Stimulated activated naive CD4-positive, alpha-beta T cell (primary cell): ENCODE data around the gene CLASP1.
"Not testable (repeated sequence)": the region's sequence is repeated elsewhere in the genome, so short reads cannot be mapped to it uniquely, and the experiment has no call there.

Experiments used
- DNase-seq, 6 experiments: peaks; one replicate each; lab custom pipeline; 2025; lab: John Stamatoyannopoulos, UW

Gene CLASP1

DNA sequence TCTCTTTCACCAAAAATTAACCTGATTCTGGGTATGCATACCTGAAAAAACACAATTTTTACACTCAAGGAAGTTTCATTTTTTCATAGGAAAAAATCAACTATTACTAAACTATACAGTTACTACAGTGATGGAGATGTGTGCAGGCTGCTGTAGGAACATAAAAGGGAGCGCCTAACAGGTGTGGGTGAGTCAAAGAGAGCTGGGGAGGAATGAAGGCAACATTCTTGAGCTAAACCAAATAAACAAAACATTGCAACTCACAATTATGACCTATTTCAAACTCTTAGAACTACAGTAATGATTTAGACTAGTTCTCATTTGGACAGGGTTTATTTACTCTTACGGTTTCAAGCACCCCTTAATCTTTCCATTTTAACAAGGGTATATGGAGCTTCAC lies 13.4 kb upstream of the CLASP1 start:
- no peak for DNase-seq

DNA sequence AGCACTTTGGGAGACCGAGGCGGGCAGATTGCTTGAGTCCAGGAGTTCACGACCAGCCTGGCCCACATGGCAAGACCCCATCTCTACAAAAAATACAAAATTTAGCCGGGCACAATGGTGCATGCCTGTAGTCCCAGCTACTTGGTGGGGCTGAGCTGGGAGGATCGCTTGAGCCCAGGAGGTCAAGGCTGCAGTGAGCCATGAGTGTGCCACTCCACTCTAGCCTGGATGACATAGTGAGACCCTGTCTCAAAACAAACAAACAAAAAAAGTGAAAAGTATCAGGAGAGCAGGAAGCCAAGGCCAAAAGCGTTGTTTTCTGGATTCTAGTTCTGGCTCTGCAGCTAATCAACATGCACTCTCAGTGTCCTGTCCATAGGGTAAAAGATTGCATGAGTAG lies 10.7 kb upstream of the CLASP1 start:
- no peak for DNase-seq

DNA sequence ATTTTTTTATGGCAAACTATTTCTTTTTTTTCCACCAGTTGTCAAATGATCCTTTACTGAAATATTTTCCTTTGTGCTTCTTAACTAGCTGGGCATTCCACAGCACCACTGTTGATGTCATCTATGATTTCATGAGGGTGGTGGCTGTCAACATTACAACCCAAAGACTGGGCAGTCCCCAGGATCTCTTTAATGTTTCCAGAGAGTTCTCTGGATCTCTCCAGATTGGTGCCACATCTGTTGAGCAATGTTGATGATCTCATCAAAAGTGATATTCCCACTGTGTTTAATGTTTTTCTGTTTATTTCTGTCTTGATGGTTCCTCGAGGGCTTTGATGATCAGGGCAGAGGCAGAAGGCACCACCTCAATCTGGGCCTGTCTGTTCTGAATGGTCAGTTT lies 9.1 kb upstream of the CLASP1 start:
- not testable (repeated sequence) for DNase-seq

DNA sequence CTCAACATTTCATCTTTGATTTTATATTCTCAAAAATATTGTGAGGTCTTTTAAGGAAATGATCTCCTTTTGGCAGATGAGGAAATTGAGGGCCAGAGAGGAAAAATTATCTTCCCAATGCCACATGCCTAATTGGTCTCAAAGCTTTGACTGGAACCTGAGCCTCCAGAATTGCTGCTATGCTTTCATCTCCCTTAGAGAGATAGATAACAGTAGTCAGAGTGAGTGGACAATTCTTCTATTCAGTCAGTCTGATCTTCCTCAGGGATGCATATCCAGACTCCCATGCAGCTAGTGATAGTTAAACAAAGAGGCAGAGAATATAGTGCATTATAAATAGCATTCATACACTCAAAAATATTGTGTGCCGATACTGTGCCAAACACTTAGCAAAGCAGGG lies 3.8 kb upstream of the CLASP1 start:
- no peak for DNase-seq

DNA sequence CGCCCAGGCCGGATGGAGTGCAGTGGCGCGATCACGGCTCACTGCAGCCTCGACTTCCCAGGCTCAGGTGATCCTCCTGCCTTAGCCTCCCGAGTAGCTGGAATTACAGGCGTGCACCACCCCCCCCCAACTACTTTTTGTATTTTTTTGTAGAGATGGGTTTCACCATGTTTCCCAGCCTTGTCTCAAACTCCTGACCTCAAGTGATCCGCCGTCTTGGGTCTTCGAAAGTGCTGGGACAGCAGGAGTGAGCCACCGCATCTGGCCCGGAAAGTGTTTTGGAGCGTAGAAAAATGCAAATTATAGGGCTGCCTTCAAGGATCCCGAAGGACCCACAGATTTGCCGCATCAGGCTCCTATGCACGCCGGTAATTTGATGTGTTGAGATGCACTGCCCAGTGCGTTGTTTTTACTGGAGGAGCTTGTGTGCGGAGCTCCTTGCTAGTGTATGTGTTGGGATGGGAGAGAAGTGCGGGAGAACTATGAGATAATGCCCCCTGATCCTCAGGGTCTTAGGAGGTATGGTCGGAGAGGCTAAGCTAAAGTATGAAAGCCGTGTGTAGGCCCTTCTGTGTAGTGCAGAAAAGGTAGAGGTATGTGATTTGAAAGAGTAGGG lies 1.2 kb upstream of the CLASP1 start:
- peak in 2 of 6 experiments; percentile 25 to 26 for DNase-seq

DNA sequence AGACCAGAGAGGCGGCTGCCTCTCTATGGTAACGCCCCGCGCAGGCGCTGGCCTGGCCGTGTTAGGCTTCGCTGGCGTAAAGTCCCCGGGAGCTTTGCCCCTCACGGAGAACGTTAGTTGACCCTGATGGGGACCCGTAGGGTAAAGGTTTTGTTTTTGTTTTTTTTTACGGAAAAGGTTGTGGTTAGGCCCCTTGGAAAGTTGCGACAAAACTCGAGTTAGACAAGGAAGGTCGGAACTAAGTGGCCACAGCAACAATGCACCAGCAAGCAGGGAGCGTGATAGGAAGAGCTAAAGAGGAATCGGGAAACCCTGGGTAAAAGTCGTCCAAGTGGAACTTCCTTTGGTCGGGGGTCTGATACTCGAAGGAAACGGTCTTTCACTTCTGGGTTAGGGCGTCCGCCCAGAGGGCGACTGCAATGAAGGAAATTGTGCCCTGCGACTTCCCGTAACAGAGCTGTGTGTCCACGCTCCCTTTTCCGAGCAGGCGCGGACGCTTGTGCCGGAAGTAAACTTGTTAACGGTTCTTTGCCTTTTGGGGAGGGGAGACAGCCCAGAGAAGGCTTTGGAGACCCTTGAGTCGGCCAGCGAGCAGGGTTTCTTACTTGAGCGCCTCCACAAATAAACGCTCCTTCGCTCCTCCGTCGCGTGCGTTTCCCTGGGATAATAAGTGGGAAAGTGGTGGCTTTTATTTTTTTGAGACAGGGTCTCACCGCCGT lies 493 bp upstream of the CLASP1 start:
- DNase-seq = peak; percentile 87 to 98 (median 97)

DNA sequence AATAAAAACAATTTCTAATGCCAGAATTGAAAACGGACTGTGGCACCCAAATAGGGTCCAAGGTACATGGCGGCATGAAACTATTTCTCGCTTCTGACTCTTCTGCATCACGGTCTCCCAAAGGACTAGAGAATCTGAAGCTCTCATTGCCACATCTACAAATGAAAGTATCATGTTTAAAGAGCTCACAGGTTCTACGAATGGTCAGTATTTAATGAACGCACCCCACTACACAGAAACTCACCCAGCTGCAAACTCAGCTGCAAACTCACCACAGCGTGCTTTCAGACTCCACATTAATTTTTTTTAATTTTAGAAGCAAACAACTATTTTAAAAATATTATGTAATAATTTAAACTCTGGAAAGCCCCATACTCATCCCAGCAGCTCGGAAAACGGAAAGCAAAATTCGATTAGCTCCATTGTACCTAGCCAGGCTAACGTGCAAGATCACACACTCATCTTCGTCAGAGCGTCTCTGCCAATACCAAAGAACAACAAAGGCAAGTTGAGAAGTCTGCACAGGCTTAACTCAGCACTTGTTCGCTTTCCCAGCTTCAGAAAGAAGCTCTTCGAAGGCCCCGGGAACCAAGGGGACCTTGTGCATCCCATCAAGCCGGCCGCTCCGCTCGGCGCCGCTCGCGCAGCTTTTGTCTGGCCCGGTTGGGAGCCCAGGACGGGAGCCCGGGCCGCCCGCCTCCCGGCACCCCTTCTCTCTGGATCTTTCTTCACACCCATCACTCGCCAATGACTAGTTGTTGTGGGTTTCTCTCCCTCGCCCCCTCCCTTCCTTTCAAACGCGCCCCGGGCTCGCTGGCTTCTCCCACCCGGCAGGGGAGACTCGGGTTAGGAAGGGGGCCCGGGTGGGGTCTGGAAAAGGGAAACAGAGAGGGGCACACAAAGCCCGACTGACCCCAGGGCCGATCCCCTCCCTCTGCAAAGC lies 785 bp downstream of the CLASP1 start:
- peak; percentile 43 to 83 (median 56) for DNase-seq

DNA sequence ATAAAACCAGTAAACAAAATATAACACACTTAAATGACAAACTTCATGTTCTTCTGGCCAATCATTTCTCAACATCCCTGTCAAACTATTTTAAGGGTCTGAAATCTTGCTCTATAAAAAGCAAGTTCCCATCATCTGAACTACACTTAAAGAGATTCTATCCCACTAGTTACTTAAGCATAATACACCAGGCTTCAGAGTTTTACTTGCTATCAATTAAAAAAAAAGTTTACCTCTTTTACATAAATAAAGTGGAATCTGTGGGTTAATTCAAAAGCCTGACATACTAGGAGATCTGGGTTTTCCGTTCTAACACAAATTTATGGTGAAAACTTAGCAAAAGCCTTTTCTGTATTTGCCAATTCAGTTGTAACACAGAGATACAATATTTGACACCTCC lies 1.9 kb downstream of the CLASP1 start:
- no peak for DNase-seq

DNA sequence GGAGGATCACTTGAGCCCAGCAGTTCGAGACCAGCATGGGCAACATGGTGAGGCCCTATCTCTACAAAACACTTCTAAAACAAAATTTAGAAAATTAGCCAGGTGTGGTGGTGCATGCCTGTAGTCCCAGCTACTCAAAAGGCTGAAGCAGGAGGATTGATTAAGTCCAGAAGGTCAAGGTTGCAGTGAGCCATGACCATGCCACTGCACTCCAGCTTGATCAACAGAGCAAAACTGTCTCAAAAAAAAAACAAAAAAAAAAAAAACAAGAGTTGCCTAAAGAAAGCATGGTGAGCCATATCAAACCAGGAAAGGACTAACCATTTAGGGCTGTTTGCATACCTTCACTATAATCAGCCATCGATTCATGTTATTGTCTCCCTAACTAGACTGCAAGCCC lies 4.5 kb downstream of the CLASP1 start:
- DNase-seq = no peak

DNA sequence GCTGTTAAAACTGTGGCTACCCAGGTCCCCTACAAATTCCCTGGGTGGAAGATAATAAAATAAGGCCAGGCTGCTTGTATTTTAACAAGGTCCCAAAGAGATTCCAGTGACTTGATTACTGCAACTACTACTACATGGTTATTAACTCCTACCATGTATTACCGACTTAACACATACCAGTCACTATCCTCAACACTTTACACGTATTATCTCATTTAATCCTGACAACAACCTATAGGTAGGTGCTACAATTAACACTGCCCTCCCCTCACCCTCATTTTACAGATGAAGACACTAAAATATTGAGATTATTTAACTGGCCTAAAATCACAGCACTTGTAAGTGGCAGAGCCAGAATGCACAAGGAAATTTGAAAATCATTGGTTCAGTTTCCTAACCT lies 5.4 kb downstream of the CLASP1 start:
- DNase-seq = no peak

DNA sequence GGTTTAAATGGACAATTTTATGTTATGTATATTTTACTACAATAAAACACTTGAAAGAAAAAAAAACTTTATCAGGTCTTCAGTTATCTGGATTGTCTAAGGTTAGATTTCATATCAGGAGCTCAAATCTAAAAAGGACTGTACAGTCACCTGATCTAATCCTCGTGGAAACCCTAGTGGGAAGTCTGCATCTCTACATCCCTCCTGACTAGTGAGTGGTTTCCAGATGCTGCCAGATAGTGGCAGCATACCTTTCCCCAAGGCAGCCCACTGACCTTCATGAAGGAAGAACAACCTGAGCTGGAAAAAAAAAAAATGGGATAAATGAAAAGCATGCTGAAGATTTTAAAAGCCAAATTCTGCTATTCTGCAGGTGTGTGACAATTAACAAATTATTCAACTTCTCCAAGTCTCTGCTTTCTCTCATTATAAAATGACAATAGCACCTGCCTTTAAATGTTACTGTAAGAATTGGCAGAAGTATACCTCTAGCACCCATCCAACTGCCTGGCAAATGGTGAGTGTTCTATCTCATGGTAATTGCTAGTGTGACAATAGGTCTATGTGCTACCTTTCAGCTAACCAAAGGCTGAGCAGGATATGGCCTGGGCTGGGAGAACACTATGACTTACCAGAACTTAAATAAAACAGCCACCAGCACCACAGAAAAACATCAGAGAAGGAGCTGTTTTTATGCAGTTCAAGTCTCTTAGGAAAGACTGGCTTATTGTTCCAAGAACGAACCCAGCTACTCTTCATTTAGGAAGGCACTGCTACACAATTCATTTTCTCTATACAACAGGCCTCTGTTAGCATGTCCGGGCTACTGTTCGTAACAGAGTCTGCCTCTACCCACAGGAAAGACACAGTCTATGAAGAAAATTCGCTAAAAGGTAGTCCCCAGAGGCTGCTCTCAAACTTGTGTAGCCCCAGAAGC lies 8.6 kb downstream of the CLASP1 start:
- DNase-seq = no peak

DNA sequence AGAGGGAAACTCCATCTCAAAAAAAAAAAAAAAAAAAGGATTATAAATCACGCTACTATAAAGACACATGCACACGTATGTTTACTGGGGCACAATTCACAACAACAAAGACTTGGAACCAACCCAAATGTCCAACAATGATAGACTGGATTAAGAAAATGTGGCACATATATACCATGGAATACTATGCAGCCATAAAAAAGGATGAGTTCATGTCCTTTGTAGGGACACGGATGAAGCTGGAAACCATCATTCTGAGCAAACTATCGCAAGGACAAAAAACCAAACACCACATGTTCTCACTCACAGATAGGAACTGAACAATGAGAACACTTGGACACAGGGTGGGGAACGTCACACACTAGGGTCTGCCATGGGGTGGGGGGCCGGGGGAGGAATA lies 9.4 kb downstream of the CLASP1 start:
- not testable (repeated sequence) for DNase-seq

DNA sequence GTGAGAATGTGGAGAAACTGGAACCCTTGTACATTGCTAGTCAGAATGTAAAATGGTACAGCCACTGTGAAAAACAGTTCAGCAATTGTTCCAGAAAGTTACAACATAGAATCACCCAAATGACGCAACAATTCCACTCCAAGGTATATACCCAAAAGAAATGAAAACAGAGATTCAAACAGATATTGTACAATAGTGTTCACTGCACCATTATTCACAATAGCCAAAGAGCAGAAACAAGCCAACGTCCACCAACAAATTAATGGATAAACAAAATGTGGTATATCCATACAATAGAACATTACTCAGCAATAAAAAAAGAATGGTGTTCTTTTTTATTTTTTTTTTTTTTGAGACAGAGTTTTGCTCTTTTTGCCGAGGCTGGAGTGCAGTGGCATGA lies 10.9 kb downstream of the CLASP1 start:
- DNase-seq = no peak

DNA sequence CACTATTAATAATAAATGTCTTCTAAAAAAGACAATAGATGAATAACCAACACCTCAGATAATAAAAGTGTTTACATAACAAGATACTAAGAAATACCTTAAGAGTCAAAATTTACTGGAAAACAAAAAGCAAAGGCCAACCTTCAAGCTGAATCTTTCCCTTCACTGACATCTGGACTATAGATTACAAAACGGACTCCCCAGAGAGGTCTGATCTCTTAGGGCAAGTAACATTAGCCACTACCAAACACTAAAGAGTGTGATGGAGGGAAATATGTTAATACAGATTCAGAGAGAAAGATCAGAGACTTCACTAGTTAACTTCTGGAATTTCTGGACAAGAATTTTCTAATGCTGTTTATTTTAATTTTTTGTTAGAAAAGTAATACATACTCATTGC lies 13.9 kb downstream of the CLASP1 start:
- no peak for DNase-seq

DNA sequence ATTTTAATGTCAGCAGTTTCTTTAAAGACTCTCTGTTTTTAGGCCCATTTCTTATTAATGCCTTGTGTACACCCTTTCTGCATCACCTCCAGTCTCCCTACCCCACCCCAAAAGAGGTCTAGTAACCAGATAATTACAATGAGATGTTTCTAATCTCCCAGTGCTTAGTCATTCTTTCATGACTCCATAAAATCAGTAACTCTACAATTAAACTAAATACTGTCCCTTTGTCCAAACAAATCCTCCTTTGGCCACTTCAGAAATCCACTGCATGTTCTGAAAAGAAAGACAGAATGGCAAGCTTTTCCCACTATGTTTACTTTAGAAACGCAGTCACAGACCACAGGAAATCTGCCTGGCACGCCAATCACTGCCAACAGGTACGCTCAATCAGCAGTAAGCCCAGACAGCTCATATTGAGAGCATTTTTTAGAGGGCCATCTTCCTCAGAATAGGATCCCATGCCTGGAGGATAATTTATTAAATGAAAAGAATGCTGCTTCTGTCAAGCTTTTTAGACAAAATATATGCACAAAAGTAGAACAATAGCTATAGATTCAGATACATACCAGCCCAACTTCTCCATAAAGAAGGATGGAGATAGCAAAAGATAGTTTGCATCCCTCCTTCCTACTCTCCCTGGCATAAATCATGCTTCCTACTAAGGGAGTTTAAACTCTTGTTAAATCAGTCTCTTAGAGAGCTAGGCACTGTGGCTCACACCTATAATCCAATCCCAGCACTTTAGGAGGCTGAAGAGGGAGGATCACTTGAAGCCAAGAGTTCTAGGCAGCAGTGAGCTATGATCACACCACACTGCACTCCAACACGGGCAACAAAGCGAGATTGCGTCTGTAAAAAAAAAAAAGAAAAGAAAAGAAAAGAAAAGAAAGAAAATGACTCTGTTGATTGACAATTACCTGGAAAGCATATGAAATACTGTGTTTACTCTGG lies 14.6 kb downstream of the CLASP1 start:
- no peak for DNase-seq

DNA sequence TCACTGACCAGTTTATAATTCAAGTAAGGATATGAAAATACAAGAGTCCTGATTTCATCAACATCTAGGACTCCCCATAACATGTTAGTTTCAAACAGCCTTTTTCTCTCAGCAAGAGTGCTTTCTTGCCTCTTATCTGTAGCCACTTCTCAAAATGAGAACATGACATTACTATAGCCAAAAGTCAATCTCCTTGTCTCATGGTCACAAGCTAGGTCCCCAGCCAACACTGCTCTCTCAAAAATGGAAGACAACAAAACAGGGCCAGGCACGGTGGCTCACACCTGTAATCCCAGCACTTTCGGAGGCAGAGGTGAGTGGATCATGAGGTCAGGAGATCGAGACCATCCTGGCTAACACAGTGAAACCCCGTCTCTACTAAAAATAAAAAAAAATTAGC lies 15.8 kb downstream of the CLASP1 start:
- DNase-seq = no peak

DNA sequence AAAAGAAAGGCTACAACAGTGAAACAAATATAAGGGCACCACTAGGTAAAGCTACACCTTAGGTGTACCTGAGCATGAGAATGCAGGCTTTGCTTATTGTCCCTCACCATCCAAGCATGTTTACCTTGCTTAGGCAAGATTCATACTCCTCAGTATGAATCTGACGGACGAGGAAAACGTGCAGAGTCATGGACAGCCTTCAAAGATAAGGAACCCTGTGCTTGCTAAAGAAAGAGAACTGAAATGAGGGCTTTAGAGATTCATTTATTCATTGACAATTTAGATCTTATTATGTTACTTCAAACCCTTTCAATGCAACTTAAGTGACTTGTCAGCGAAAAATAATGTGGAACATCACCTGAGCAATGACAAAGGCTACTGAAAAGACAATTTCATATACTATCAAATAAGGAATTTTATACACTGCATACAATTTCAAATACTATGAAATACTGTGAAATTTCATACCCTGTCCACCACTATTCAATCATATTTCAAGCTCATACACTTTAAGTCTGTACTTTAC lies 21.7 kb downstream of the CLASP1 start:
- DNase-seq = no peak

DNA sequence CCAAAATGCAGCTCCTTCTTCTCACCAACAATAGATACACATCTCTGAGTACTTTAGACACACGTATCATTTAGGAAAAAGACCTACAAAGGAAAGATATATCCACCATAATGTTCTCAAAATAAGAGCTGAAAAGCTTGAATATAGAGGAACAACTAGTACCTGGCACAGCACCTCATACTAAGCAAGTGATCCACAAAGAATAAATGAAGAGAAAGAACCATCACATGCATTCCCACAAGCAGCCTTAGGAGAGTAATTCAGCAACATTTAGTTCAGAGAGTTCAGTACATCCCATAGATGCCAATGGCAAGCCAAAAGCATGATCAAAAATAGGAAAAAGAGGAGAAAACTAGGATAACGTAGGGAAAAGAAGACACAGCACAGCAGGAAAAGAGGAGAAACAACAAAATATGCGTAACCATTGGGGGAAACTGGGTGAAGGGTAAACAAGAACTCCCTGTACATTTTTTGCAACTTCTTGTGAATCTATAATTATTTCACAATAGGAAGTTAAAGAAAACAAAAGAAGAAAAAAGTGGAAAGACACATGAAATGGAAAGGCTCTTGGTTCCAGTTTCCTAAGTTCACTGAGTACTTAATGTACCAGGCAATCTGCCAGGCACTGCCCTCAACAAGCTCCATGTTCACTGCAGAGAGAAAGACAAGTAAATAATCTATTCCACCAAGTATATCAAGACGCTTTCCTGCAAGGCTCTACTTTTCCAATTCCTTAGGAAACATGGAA lies 22.3 kb downstream of the CLASP1 start:
- no peak for DNase-seq

DNA sequence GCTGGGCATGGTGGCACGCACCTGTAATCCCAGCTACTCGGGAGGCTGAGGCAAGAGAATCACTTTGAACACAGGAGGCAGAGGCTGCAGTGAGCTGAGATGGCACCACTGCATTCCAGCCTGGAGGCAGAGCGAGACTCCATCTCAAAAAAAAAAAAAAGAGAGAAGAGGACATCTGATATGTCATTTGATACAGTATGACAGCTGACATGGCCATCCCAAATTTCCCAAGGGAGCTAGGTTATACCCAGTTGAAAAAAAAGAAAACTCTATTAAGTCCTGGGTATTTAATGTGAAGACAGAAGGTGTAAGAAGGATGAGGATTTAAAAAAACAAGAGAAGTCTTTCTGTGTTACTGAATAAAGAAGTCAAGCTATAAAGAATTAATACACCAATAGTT lies 23.3 kb downstream of the CLASP1 start:
- DNase-seq = no peak
